Renal cortical epithelial cell (primary cell): ENCODE data around the gene C12orf50. TPM values are rescaled to one million over a fixed set of nuclear protein-coding genes. Genes with fewer than 3 reads are reported as not detected.
"Not testable (repeated sequence)": the region's sequence is repeated elsewhere in the genome, so short reads cannot be mapped to it uniquely, and the experiment has no call there.

Source experiments
- DNase-seq: peaks from one replicate; pipeline ENCODE4 v3.0.0-alpha.2; 2011; ENCODE audit warnings: low read depth
- total RNA-seq: library from RNA; depleted of rRNA; stranded (reverse); fragments of >200 nt; gene quantifications from 2 replicates; pipeline ENCODE4 v1.2.3, GENCODE V29; 2014

Gene C12orf50, protein sequence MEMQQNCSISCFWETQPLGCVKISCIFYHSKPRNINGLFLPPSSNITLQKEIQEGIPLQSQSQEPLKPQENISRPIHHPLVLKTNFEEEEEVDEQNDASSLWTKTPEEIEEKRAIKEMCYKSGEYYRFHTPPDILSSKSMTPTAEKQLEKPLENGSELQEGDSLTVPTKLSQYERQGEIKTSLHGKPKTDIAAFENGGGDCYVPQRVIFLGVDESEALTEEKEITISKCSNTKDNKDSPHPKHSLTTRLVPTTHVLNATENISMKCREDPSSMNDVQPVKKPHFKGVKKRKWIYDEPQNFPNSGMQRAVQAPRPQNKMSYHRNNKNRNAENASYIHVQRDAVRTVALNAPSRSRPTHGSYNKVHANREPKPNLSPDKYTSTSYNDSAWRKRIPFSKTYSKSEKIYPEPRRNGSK
- total RNA-seq: not detected in 2 replicates

- no peak for DNase-seq
Observed at GRCh38 chr12:88029093-88029665, at the start of gene C12orf50. TSS of gene C12orf50 (minus strand) at chr12:88029401. CDS start at chr12:88026962, 2,439 bp downstream.

DNA sequence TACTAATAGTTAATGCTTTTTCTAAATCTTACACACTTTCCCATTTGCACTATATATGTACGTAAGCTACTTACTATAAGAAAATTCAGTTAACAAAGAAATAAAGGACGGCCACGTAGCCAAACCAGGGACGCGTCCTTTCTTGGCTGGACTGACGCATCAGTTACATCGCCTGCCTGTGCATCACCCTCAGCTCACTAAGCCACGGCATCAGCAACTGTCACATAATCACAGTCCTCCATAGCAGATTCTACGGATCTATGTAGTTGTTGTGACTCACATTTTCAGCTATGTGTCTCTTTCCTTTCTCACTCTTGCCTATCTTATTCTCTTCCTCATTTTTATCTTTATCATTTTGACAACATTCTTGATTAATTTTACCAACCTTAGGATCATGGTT lies 38.1 kb upstream of the C12orf50 start:
- DNase-seq: no peak

DNA sequence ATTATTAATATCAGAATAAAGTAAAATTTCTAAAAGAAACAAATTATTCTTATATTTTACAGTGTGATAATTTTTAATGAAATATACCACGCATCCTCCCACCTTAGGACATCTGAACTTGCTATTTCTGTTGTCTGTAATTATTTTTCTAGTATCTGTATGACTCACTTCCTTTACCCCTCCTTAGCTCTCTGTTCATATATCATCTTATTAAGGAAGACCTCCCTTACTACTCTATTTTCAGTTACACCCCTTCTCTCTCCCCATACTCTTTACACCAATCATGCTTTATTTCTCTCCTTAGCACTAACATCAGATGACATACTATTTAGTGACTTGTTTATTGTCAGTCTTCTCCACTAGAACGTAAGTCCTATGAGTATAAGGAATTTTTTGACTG lies 34.2 kb upstream of the C12orf50 start:
- no peak for DNase-seq

DNA sequence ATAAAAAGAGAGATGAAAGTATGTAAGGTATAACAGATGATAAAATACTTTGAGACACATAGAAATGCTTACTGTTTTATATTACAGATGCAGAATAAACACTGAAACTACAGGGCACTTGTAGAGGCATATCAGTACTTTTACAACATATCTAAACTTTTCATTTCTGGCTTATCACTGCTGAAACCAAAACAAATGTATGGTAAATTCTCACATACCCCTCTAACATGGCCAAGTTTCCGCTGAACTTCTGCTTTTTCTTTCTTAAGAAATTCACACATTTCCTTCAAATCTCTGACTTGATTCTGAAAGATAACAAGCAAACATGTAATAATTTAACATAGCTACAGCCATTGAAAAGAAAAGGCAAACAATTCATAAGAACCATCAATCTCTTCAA lies 33.3 kb upstream of the C12orf50 start:
- no peak for DNase-seq

DNA sequence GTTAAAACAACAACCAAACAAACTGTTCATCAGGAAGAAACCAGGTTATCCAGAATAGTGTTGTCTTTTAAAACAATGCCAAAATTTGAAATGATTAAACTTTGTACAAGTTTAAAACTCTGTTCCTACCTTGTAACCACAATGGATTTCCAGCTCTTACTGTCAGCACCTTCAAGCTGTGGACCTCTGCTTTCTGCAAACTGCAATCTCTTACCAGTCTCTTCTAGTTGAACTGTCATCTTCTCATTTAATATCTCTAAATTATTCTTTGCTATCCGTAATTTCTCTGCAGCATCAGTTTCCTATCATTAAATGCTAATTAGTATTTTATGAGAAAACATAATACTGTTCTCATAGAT lies 29.5 kb upstream of the C12orf50 start:
- DNase-seq: no peak

- peak; percentile 80 for DNase-seq
Observed at GRCh38 chr12:88057994-88058718, 29.0 kb upstream of the C12orf50 start.

DNA sequence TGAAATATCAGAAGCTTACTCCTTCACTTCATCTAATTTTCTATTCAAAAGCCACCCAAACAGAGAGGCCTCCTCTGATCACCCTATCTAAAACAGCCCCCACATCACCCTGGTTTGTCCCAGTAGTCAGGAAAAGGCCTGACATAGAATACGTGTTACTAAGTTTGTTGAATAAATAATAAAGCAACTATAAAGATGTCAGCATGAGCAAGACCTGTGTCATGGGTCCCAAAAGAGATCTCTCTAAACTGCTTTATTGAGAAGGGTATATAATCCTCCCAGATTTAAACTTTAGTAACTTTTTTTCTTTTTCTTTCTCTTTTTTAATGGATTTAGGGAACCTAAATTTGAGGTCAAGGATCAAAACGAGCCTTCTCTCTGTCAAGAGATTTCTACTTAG lies 27.4 kb upstream of the C12orf50 start:
- DNase-seq: no peak

- DNase-seq: peak; percentile 56
Observed at GRCh38 chr12:88052686-88053085, 23.5 kb upstream of the C12orf50 start.

- no peak for DNase-seq
Observed at GRCh38 chr12:88044035-88044434, 14.8 kb upstream of the C12orf50 start.

GRCh38 chr12:88037770-88038169 lies 8.6 kb upstream of the C12orf50 start:
- DNase-seq: no peak

- peak; percentile 55 for DNase-seq
Observed at GRCh38 chr12:88036353-88036965, 7.3 kb upstream of the C12orf50 start.

DNA sequence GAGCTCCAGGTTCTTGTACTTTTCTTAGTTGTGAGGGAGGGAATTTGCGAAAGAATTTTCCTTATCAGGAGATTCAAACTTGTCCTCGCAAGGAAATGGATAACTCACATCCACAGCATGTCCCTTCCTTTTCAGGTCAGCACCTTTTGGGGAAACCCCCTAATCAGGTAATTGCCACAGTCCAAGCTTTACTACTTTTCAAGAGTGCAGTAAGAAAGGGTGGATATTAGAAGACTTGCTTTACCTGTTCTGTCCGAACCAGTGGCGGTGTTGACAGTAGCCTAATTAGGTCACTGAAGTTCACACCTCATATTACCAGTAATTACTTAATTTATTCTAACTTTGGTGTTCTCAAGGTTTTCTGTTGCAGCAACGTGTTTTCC lies 6.7 kb upstream of the C12orf50 start:
- DNase-seq: peak; percentile 31

DNA sequence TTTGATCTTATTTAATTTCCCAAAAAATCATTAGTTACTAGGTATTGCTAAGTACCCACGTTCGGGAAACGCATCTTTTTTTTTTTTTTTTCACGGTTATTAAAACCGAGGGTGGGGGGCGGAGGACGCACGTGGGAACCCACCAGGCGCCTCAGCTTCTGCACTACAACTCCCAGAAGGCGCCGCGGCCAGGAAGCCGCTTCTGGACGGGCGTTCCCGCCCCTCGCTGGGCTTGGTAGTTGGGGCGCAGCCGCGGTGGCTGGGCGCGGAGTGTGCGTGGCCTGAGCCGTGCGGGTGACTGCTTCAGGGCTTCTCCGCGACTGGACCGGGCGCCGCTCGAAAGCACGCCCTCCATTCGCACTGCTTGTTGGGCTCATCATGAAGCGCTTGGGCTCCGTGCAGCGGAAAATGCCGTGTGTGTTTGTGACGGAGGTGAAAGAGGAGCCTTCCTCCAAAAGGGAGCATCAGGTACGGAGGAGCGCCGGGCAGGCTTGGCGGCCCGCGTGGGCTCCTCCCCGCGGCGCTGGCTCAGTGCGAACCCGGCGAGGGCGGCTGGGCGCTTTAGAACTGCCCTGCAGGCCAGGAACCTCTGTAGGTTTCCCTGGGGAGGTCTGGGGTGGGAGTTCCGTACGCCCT lies 6.2 kb upstream of the C12orf50 start:
- peak; percentile 72 for DNase-seq

DNA sequence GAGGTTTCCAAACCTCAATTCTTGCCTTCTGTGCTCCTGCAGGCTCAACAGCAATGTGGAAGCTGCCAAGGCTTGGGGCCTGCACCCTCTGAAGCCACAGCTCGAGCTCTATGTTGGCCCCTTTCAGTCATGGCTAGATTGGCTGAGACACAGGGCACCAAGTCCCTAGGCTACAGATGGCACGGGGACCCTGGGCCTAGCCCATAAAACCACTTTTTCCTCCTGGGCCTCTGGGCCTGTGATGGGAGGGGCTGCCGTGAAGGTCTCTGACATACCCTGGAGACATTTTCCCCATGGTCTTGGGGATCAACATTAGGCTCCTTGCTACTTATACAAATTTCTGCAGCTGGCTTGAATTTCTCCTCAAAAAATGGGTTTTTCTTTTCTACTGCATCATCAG lies 2.0 kb upstream of the C12orf50 start:
- DNase-seq: not testable (repeated sequence)

DNA sequence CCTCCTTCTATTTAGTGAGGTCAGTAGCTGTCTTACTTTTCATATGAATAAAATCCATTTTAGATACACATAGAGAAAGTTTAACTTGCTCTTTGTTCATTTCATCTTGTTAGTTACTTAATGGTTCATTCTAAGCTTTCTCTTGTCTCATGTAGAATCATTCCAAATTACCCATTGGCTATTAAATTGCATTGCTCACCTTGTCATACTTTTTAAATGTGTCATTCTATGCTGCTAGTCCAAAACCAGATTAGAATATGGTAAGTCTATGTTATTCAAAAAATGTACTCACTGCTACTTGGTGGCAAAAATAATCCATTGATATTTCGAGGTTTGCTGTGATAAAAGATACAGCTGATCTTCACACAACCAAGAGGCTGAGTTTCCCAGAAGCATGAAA lies 3.0 kb downstream of the C12orf50 start:
- no peak for DNase-seq

DNA sequence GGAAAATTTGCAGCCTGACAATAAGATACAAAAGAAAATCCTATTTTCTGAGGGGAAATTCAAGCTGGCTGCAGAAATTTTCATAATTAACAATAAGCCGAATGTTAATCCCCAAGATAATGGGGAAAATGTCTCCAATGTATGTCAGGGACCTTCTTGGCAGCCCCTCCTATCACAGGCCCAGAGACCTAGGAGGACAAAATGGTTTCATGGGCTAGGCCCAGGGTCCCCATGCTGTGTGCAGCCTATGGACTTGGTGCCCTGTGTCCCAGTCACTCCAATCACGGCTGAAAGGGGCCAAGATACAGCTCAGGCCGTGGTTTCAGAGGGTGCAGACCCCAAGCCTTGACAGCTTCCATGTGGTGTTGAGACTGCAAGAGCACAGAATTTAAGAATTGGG lies 11.2 kb downstream of the C12orf50 start:
- no peak for DNase-seq

- DNase-seq: no peak
Observed at GRCh38 chr12:88015825-88016224, 13.4 kb downstream of the C12orf50 start.

GRCh38 chr12:88011755-88012154 lies 17.4 kb downstream of the C12orf50 start:
- DNase-seq: no peak

DNA sequence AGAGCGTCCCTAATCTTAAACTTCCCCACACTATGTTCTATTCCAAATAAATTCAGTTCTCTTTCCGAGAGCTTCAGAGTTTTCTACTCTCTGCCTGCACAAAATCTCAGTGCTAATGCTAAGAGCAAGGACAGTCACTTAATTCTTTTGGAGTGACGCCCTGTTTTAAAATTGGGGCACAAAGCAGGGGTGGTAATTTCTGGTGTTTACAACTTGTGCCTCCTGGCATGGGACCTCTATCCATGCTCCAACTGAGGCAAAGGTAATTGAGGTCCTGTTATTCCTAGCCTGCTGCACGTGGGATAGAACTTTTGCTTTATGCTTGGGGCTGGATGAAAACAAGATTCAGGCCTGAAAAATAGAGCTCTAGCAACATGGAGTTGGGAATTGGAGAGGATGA lies 22.9 kb downstream of the C12orf50 start:
- no peak for DNase-seq

GRCh38 chr12:88001327-88001726 lies 27.9 kb downstream of the C12orf50 start:
- no peak for DNase-seq

DNA sequence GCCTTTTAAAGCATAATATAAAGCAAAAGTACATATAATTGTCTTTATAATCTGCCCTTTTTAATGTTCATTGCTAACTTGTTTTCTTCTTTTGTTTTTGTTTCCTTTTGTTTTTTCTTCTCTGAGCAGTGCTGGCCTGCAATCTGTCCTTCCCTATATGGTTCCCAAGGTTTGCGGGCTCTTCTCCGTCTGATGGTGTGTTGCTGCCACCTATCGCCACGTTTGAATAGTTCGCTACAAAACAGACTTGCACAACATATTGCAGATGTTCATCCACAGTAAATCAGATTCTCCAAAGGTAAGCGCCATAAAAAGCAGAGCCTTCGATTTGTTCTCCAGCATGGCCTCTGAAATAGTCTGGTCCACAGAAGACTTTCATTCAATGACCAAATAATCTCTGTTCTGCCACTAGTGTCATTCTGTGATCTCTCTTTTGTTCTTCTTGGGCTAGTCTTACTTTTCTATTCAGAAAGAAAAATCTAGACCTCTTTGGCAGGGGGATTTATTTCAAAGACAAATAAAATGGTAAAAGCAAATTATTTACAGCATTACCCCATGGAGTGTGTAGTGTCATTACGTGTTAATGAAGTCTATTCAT lies 33.5 kb downstream of the C12orf50 start:
- DNase-seq: peak; percentile 67

DNA sequence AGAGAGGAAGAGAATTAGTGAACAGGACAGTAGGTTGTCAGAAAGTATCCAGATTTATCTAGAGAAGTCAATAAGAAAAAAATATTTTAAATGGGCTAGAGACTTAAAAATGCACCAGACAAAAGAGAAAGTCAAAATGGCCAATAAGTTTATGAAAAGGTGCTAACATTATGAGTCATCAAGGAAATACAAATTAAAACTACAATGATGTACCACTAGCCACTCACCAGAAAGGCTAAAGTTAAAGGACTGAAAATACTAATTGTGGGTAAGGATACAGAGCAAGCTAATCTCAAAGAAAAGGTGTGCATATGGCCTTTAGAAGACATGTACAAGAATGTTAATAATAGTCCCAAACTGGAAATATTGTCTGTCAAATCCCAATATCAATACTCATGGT lies 37.7 kb downstream of the C12orf50 start:
- DNase-seq: peak; percentile 4
